CD14-positive monocyte (primary cell): Measurements from ENCODE around the gene LRRC8C. TPM values are rescaled to one million over a fixed set of nuclear protein-coding genes. Genes with fewer than 3 reads are reported as not detected.

Experiments used
- DNase-seq, 3 donors: peaks; one replicate each; pipeline ENCODE4 v3.0.0-alpha.2; 2011 to 2022
- H2AFZ ChIP-seq: 2 replicates; pipeline ENCODE4 v1.6.0; 2012; ENCODE audit warnings: mild to moderate bottlenecking, low read depth, low read length, inconsistent platforms; ENCODE audit not compliant: insufficient read depth, poor library complexity, severe bottlenecking
- H3K27ac ChIP-seq, 2 donors: 1 replicate in 1 of 2; 2 replicates in 1 of 2; pipeline ENCODE4 v1.5.1; 2012 to 2013; ENCODE audit warnings: low read length in 2 of 2, control low read depth in 1 of 2, inconsistent platforms in 1 of 2, low read depth in 1 of 2, mild to moderate bottlenecking in 1 of 2
- H3K27me3 ChIP-seq, 2 donors: one replicate each; pipeline versions ENCODE4 v1.6.0 to v1.6.1; 2011 to 2013; ENCODE audit warnings: low read length in 2 of 2; ENCODE audit not compliant: control insufficient read depth in 2 of 2, insufficient read depth in 2 of 2
- H3K36me3 ChIP-seq, 2 donors: replicated peaks in 1 of 2; 1 replicate in 1 of 2; 2 replicates in 1 of 2; pipeline versions ENCODE4 v1.5.1 to v1.6.1; 2012 to 2013; ENCODE audit warnings: low read length in 2 of 2, control low read depth in 1 of 2, inconsistent platforms in 1 of 2, mild to moderate bottlenecking in 1 of 2; ENCODE audit not compliant: insufficient read depth in 2 of 2, control insufficient read depth in 1 of 2
- H3K4me1 ChIP-seq, 2 donors: 1 replicate in 1 of 2; 2 replicates in 1 of 2; pipeline versions ENCODE4 v1.5.1 to v1.6.1; 2012 to 2013; ENCODE audit warnings: low read length in 2 of 2, control low read depth in 1 of 2, inconsistent platforms in 1 of 2, mild to moderate bottlenecking in 1 of 2, moderate library complexity in 1 of 2; ENCODE audit not compliant: insufficient read depth in 2 of 2, control insufficient read depth in 1 of 2
- H3K4me2 ChIP-seq: replicated peaks from 2 replicates; pipeline ENCODE3; 2012; ENCODE audit warnings: low read length, moderate library complexity, mild to moderate bottlenecking; ENCODE audit not compliant: poor library complexity, severe bottlenecking; ENCODE audit errors: extremely low read depth
- H3K4me3 ChIP-seq, 3 experiments: fragments of 200-600 bp in 1 of 3; sonication (generic) in 1 of 3; replicated peaks in 1 of 3; 1 replicate in 2 of 3; 2 replicates in 1 of 3; pipeline ENCODE4 v1.5.1; 2011 to 2013; ENCODE audit warnings: low read length in 3 of 3, mild to moderate bottlenecking in 3 of 3, control low read depth in 2 of 3, low read depth in 2 of 3, inconsistent platforms in 1 of 3, moderate library complexity in 1 of 3
- H3K79me2 ChIP-seq: 2 replicates; pipeline ENCODE4 v1.6.0; 2012; ENCODE audit warnings: mild to moderate bottlenecking, control low read depth, inconsistent platforms, low read length, moderate library complexity; ENCODE audit not compliant: insufficient read depth
- H3K9ac ChIP-seq: 2 replicates; pipeline ENCODE4 v1.6.0; 2017; ENCODE audit warnings: low read length, mild to moderate bottlenecking; ENCODE audit not compliant: insufficient read depth, poor library complexity, severe bottlenecking
- H3K9me3 ChIP-seq, 2 donors: replicated peaks in 1 of 2; 1 replicate in 1 of 2; 2 replicates in 1 of 2; pipeline versions ENCODE4 v1.5.1 to v1.6.1; 2012 to 2013; ENCODE audit warnings: low read length in 2 of 2, control low read depth in 1 of 2; ENCODE audit not compliant: control insufficient read depth in 1 of 2, insufficient read depth in 1 of 2
- H4K20me1 ChIP-seq: 2 replicates; pipeline ENCODE4 v1.6.0; 2012; ENCODE audit warnings: mild to moderate bottlenecking, low read length, control low read depth, moderate library complexity; ENCODE audit not compliant: insufficient read depth
- H3K27ac Mint-ChIP-seq, 7 donors: one replicate each; pipeline ENCODE4 v1.8.0; 2020; ENCODE audit warnings: mild to moderate bottlenecking in 7 of 7, mixed read lengths in 7 of 7, moderate library complexity in 6 of 7, inconsistent platforms in 2 of 7
- H3K27me3 Mint-ChIP-seq, 3 donors: one replicate each; pipeline ENCODE4 v1.8.0; 2021 to 2022; ENCODE audit warnings: low read depth in 3 of 3, mild to moderate bottlenecking in 3 of 3, mixed read lengths in 3 of 3, moderate library complexity in 3 of 3, inconsistent platforms in 1 of 3
- H3K36me3 Mint-ChIP-seq, 2 donors: one replicate each; pipeline ENCODE4 v1.8.0; 2020; ENCODE audit warnings: mixed read lengths in 2 of 2, inconsistent platforms in 1 of 2, mild to moderate bottlenecking in 1 of 2
- H3K4me1 Mint-ChIP-seq: one replicate; pipeline ENCODE4 v1.8.0; 2020; ENCODE audit warnings: mild to moderate bottlenecking, mixed read lengths
- H3K4me3 Mint-ChIP-seq, 2 donors: one replicate each; pipeline ENCODE4 v1.8.0; 2020; ENCODE audit warnings: mild to moderate bottlenecking in 2 of 2, mixed read lengths in 2 of 2, moderate library complexity in 1 of 2
- H3K9me3 Mint-ChIP-seq, 7 donors: one replicate each; pipeline ENCODE4 v1.8.0; 2020 to 2022; ENCODE audit warnings: mixed read lengths in 7 of 7, mild to moderate bottlenecking in 6 of 7, moderate library complexity in 6 of 7, inconsistent platforms in 2 of 7
- WGBS: methylation state at CpG from one replicate; pipeline ENCODE4 v1.1.5; 2013; ENCODE audit warnings: missing lambda C conversion rate; ENCODE audit not compliant: insufficient coverage; 5-methylcytosine and 5-hydroxymethylcytosine counted together
- intact Hi-C, 2 donors: fragments of 100-400 bp; cut with micrococcal nuclease; formaldehyde crosslinking; loops; one replicate each; pipeline versions ENCODE4 v1.15.0 to v1.15.1; 2023
- polyA plus RNA-seq, 3 donors: library from polyadenylated mRNA; depleted of rRNA in 1 of 3; unstranded in 2 of 3; stranded (reverse) in 1 of 3; fragments of 300-500 nt in 2 of 3; fragments of >200 nt in 1 of 3; fragmentation: Illumina TruSeq in 2 of 3; gene quantifications; 1 replicate in 2 of 3; 2 replicates in 1 of 3; pipeline ENCODE4 v1.2.3, GENCODE V29; 2012 to 2021
- TF ChIP-seq, protein P1 (sequence below): fragments of 200-600 bp; IDR thresholded peaks from one replicate; pipeline ENCODE4 v1.8.0; 2022; ENCODE audit warnings: antibody characterized with exemption, mild to moderate bottlenecking

LRRC8C gene
- polyA plus RNA-seq, 3 donors, result 13.0 to 18.6 (median 16.3) TPM

DNA sequence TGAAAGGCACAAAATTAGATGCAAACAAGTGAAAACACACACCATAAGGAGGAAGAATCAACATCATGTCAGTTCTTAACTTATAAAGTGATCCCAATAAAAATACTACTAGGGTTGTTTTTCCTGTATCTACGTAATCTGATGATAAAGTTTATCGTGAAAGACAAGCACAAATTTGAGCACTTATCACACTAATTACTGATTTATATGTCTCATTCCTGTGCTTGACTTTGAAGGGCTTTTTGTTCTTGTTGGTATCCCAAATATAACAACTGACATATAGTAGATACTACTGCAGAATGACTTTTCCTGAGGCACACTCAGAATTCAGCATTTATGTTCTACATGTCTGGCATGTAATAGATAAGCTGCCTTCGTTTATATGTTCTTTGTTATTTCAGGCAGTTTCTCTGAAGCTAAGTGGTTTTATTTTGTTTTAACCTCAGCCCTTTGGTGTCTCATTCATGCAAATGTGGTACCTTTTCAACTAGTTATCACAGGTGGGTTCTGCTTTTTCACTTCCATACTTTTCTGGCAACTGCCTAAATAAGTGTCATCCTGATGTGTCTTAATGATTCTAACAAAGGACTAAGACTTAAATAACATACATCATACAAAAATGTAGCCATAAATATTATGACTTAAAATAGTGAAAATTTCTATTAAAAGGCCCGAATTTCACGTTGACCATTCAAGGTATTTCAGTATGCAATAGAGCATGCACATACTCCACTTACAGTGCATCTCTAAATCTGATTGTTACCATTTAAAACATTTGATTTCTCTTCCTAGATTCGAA, 73.2 kb downstream of the LRRC8C start:
- WGBS, result no CpG with 5 or more reads among the region's 6 CpGs
- no peaks in the 10 kb centered on the region for H3K9me3 ChIP-seq
- H2AFZ ChIP-seq, result no peak overlapping the region
- peaks cover 6 to 24% of the 10 kb centered on the region in 2 donors for H3K36me3 ChIP-seq
- no peaks in the 10 kb centered on the region for H3K9me3 Mint-ChIP-seq
- intact Hi-C loops, result loop anchor here in 1 of 2 donors (5.0 kb wide), 1 partner anchor 34 kb away; no protein-coding TSS in a partner anchor
- H3K4me3 ChIP-seq, result peak overlapping the region in 1 of 3 experiments; percentile 48
- TF ChIP-seq, protein P1, sequence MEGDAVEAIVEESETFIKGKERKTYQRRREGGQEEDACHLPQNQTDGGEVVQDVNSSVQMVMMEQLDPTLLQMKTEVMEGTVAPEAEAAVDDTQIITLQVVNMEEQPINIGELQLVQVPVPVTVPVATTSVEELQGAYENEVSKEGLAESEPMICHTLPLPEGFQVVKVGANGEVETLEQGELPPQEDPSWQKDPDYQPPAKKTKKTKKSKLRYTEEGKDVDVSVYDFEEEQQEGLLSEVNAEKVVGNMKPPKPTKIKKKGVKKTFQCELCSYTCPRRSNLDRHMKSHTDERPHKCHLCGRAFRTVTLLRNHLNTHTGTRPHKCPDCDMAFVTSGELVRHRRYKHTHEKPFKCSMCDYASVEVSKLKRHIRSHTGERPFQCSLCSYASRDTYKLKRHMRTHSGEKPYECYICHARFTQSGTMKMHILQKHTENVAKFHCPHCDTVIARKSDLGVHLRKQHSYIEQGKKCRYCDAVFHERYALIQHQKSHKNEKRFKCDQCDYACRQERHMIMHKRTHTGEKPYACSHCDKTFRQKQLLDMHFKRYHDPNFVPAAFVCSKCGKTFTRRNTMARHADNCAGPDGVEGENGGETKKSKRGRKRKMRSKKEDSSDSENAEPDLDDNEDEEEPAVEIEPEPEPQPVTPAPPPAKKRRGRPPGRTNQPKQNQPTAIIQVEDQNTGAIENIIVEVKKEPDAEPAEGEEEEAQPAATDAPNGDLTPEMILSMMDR, result no peak
- H3K27ac ChIP-seq, result peak overlapping the region; percentile 31 to 53
- no peaks in the 10 kb centered on the region for H3K27me3 Mint-ChIP-seq
- no peaks in the 10 kb centered on the region for H4K20me1 ChIP-seq
- DNase-seq, result no peak
- H3K9ac ChIP-seq, result no peak overlapping the region
- H3K36me3 Mint-ChIP-seq, result peaks cover 38 to 56% of the 10 kb centered on the region in 2 donors
- peak overlapping the region in 1 of 2 donors; percentile 67 for H3K4me3 Mint-ChIP-seq
- H3K4me1 ChIP-seq, result peaks cover 40 to 41% of the 10 kb centered on the region in 2 donors
- peak overlapping the region; percentile 69 for H3K4me2 ChIP-seq
- H3K27me3 ChIP-seq, result no peaks in the 10 kb centered on the region
- peak overlapping the region; percentile 82 to 93 (median 91) for H3K27ac Mint-ChIP-seq
- peaks cover 80% of the 10 kb centered on the region for H3K79me2 ChIP-seq
- peaks cover 48% of the 10 kb centered on the region for H3K4me1 Mint-ChIP-seq

DNA sequence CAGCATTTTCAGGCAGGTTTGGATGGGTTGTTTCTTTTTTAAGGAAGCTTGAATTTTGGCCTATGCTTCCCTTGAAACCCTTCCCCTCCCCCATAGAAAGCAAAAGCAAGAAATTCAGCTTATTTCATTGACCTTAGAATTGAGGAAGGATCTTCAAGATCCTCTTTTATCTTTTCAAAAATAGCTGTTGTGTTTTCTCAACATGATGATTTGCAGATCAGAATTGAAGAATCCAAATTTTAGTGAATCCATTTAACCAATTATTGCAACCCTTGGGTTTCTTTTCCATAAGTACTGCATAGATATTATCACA, 73.7 kb downstream of the LRRC8C start:
- no peak overlapping the region for H3K9ac ChIP-seq
- peaks cover 81% of the 10 kb centered on the region for H3K79me2 ChIP-seq
- Mint-ChIP-seq H3K27ac (peak overlapping the region; percentile 82 to 93 (median 91)), H3K4me3 (peak overlapping the region in 1 of 2 donors; percentile 67), H3K9me3 (no peaks in the 10 kb centered on the region), H3K4me1 (peaks cover 51% of the 10 kb centered on the region), H3K36me3 (peaks cover 36 to 51% of the 10 kb centered on the region in 2 donors), H3K27me3 (no peaks in the 10 kb centered on the region)
- peak; percentile 77 for DNase-seq
- no peaks in the 10 kb centered on the region for H3K27me3 ChIP-seq
- intact Hi-C loops, result loop anchor here in 1 of 2 donors (5.0 kb wide), 1 partner anchor 34 kb away; no protein-coding TSS in a partner anchor
- no peaks in the 10 kb centered on the region for H3K9me3 ChIP-seq
- H3K36me3 ChIP-seq, result peaks cover 6 to 25% of the 10 kb centered on the region in 2 donors
- TF ChIP-seq, protein P1, result no peak
- H3K4me1 ChIP-seq, result peaks cover 40 to 41% of the 10 kb centered on the region in 2 donors
- H2AFZ ChIP-seq, result no peak overlapping the region
- H4K20me1 ChIP-seq, result no peaks in the 10 kb centered on the region
- peak overlapping the region in 1 of 3 experiments; percentile 48 for H3K4me3 ChIP-seq
- H3K4me2 ChIP-seq, result peak overlapping the region; percentile 69
- H3K27ac ChIP-seq, result peak overlapping the region; percentile 53 to 56
